ENCODE data around the gene RELN.

Gene RELN

GRCh38 chr7:103875718-103876117 is 113.7 kb downstream of the RELN start:
- no peaks in the 10 kb centered on the region for H3K27me3 ChIP-seq (ENCODE audit: insufficient read depth, low read length, poor library complexity, severe bottlenecking)
- no peaks in the 10 kb centered on the region for H3K36me3 ChIP-seq (ENCODE audit: insufficient read depth, low read length)
- no peaks in the 10 kb centered on the region for H3K9me3 ChIP-seq (ENCODE audit: insufficient read depth, low read depth, low read length)
- no peaks in the 10 kb centered on the region for H3K9me2 ChIP-seq (replicated peaks; ENCODE audit: low read depth, low read length)
- no peak overlapping the region for H2AFZ ChIP-seq (ENCODE audit: low read length)
- TF ChIP-seq CTCF (conservative IDR thresholded peaks at IDR 0.05; ENCODE audit: low read length) (no peak), EZH2phosphoT487 (IDR thresholded peaks at IDR 0.05; ENCODE audit: borderline replicate concordance) (no peak)
- no peaks in the 10 kb centered on the region for H3F3A ChIP-seq (ENCODE audit: low read depth)
- H3K79me2 ChIP-seq (ENCODE audit: insufficient read depth, low read length), result no peaks in the 10 kb centered on the region
- H3K9ac ChIP-seq (ENCODE audit: low read depth, low read length, poor library complexity, severe bottlenecking), result no peak overlapping the region
- H3K4me1 ChIP-seq (ENCODE audit: insufficient read depth, low read length, poor library complexity, severe bottlenecking), result no peaks in the 10 kb centered on the region
- H3K4me3 ChIP-seq (ENCODE audit: low read length, poor library complexity, severe bottlenecking), result no peak overlapping the region
- no peaks in the 10 kb centered on the region for H4K20me1 ChIP-seq (ENCODE audit: insufficient read depth, low read length, poor library complexity, severe bottlenecking)
- no peak overlapping the region for H3K4me2 ChIP-seq (ENCODE audit: low read depth, low read length, poor library complexity, severe bottlenecking)

GRCh38 chr7:103871473-103871872 is 118.0 kb downstream of the RELN start:
- no peaks in the 10 kb centered on the region for H3K36me3 ChIP-seq (ENCODE audit: insufficient read depth, low read length)
- H3K9me3 ChIP-seq (ENCODE audit: insufficient read depth, low read depth, low read length), result no peaks in the 10 kb centered on the region
- H3K4me3 ChIP-seq (ENCODE audit: low read length, poor library complexity, severe bottlenecking), result no peak overlapping the region
- H3K27me3 ChIP-seq (ENCODE audit: insufficient read depth, low read length, poor library complexity, severe bottlenecking), result no peaks in the 10 kb centered on the region
- no peaks in the 10 kb centered on the region for H3K79me2 ChIP-seq (ENCODE audit: insufficient read depth, low read length)
- TF ChIP-seq CTCF (conservative IDR thresholded peaks at IDR 0.05; ENCODE audit: low read length) (no peak), EZH2phosphoT487 (IDR thresholded peaks at IDR 0.05; ENCODE audit: borderline replicate concordance) (no peak)
- no peak overlapping the region for H3K9ac ChIP-seq (ENCODE audit: low read depth, low read length, poor library complexity, severe bottlenecking)
- no peaks in the 10 kb centered on the region for H4K20me1 ChIP-seq (ENCODE audit: insufficient read depth, low read length, poor library complexity, severe bottlenecking)
- no peaks in the 10 kb centered on the region for H3K9me2 ChIP-seq (replicated peaks; ENCODE audit: low read depth, low read length)
- H2AFZ ChIP-seq (ENCODE audit: low read length), result no peak overlapping the region
- no peaks in the 10 kb centered on the region for H3K4me1 ChIP-seq (ENCODE audit: insufficient read depth, low read length, poor library complexity, severe bottlenecking)
- no peak overlapping the region for H3K4me2 ChIP-seq (ENCODE audit: low read depth, low read length, poor library complexity, severe bottlenecking)
- no peaks in the 10 kb centered on the region for H3F3A ChIP-seq (ENCODE audit: low read depth)

GRCh38 chr7:103870664-103871063 is 118.8 kb downstream of the RELN start:
- TF ChIP-seq CTCF (conservative IDR thresholded peaks at IDR 0.05; ENCODE audit: low read length), result no peak
- TF ChIP-seq EZH2phosphoT487 (IDR thresholded peaks at IDR 0.05; ENCODE audit: borderline replicate concordance), result no peak
- Histone ChIP-seq H3K36me3 (ENCODE audit: insufficient read depth, low read length) (no peaks in the 10 kb centered on the region), H3K4me1 (ENCODE audit: insufficient read depth, low read length, poor library complexity, severe bottlenecking) (no peaks in the 10 kb centered on the region), H3K79me2 (ENCODE audit: insufficient read depth, low read length) (no peaks in the 10 kb centered on the region), H2AFZ (ENCODE audit: low read length) (no peak overlapping the region), H4K20me1 (ENCODE audit: insufficient read depth, low read length, poor library complexity, severe bottlenecking) (no peaks in the 10 kb centered on the region), H3K9me2 (replicated peaks; ENCODE audit: low read depth, low read length) (no peaks in the 10 kb centered on the region), H3K4me2 (ENCODE audit: low read depth, low read length, poor library complexity, severe bottlenecking) (no peak overlapping the region), H3K9ac (ENCODE audit: low read depth, low read length, poor library complexity, severe bottlenecking) (no peak overlapping the region), H3K27me3 (ENCODE audit: insufficient read depth, low read length, poor library complexity, severe bottlenecking) (no peaks in the 10 kb centered on the region), H3F3A (ENCODE audit: low read depth) (no peaks in the 10 kb centered on the region), H3K9me3 (ENCODE audit: insufficient read depth, low read depth, low read length) (no peaks in the 10 kb centered on the region), H3K4me3 (ENCODE audit: low read length, poor library complexity, severe bottlenecking) (no peak overlapping the region)
